GM12892 (cell line): ENCODE measurements around the gene ANKRD36C.
"Not testable (repeated sequence)": the region's sequence is repeated elsewhere in the genome, so short reads cannot be mapped to it uniquely, and the experiment has no call there.

Source experiments
- POLR2A ChIP-seq: IDR thresholded peaks from 2 replicates; pipeline ENCODE4 v1.6.1; 2011; ENCODE audit warnings: low read depth, low read length, control low read depth
- POLR2AphosphoS5 ChIP-seq: IDR thresholded peaks from 2 replicates; pipeline ENCODE4 v1.6.1; 2011; ENCODE audit warnings: low read depth, low read length, control low read depth
- TAF1 ChIP-seq: IDR thresholded peaks from 2 replicates; pipeline ENCODE4 v1.6.1; 2011; ENCODE audit warnings: low read depth, mild to moderate bottlenecking, control low read depth, low read length, borderline replicate concordance

- not testable (repeated sequence) for TF ChIP-seq POLR2A, POLR2AphosphoS5, TAF1
Measured at GRCh38 chr2:95788642-95789041, 203.0 kb downstream of the ANKRD36C start.
